Liver (tissue), 3 donors: ENCODE measurements around the gene WDR31.
"Not testable (repeated sequence)": the region's sequence is repeated elsewhere in the genome, so short reads cannot be mapped to it uniquely, and the experiment has no call there.

Source experiments
- ATF3 ChIP-seq: IDR thresholded peaks from 2 replicates; pipeline ENCODE4 v1.6.1; 2016; ENCODE audit warnings: antibody characterized with exemption
- CTCF ChIP-seq: fragments of 150-350 bp; IDR thresholded peaks from 2 replicates; pipeline ENCODE4 v1.5.1; 2017; ENCODE audit warnings: improper control_type of control experiment, low read depth, low read length; ENCODE audit not compliant: missing input control
- EGR1 ChIP-seq, 2 donors: IDR thresholded peaks; 2 replicates each; pipeline ENCODE4 v1.6.1; 2016 to 2018; ENCODE audit warnings: antibody characterized with exemption in 2 of 2, low read depth in 2 of 2
- FOXA1 ChIP-seq: IDR thresholded peaks from 2 replicates; pipeline ENCODE4 v1.6.1; 2016; ENCODE audit warnings: antibody characterized with exemption
- GABPA ChIP-seq, 2 donors: IDR thresholded peaks in 1 of 2; conservative IDR thresholded peaks in 1 of 2; 2 replicates each; pipeline ENCODE4 v1.6.1; 2016; ENCODE audit warnings: antibody characterized with exemption in 2 of 2, mild to moderate bottlenecking in 1 of 2, moderate library complexity in 1 of 2
- HNF4A ChIP-seq, 2 donors: conservative IDR thresholded peaks; 2 replicates each; pipeline ENCODE4 v1.6.1; 2016; ENCODE audit warnings: antibody characterized with exemption in 2 of 2, mild to moderate bottlenecking in 2 of 2
- REST ChIP-seq: IDR thresholded peaks from 2 replicates; pipeline ENCODE4 v1.6.1; 2016; ENCODE audit warnings: antibody characterized with exemption, mild to moderate bottlenecking
- SP1 ChIP-seq: IDR thresholded peaks from 2 replicates; pipeline ENCODE4 v1.6.1; 2018; ENCODE audit warnings: antibody characterized with exemption, mild to moderate bottlenecking
- TAF1 ChIP-seq: conservative IDR thresholded peaks from 2 replicates; pipeline ENCODE4 v1.6.1; 2016; ENCODE audit warnings: antibody characterized with exemption, mild to moderate bottlenecking
- YY1 ChIP-seq: IDR thresholded peaks from 2 replicates; pipeline ENCODE4 v1.6.1; 2016; ENCODE audit warnings: antibody characterized with exemption, mild to moderate bottlenecking
- donor health status: healthy.
- donor health status: healthy.

- not testable (repeated sequence) for TF ChIP-seq CTCF; REST; EGR1 (IDR thresholded peaks at IDR 0.05; ENCODE audit: low read depth in 2 of 2); FOXA1; ATF3; YY1; GABPA (IDR thresholded peaks at IDR 0.05 in 1 of 2, conservative IDR thresholded peaks at IDR 0.05 in 1 of 2); TAF1
- TF ChIP-seq SP1 (peak; percentile 33), HNF4A (conservative IDR thresholded peaks at IDR 0.05) (peak; percentile 21 to 22)
These were observed 39.2 kb upstream of the WDR31 start for GRCh38 chr9:113379094-113379828.
